RWPE2 (cell line): ENCODE results near the gene CDH4.

Source experiments
- ATAC-seq: fragments of 200-7000 bp; cut with Tn5 transposase; 3 replicates; pipeline ENCODE4 v1.9.1; 2021; ENCODE audit warnings: low read depth
- DNase-seq: peaks from one replicate; pipeline ENCODE4 v3.0.0-alpha.2; 2020; ENCODE audit warnings: low spot score
- H3K27ac ChIP-seq: fragments of 450-650 bp; 2 replicates; pipeline ENCODE4 v1.5.1; 2017; ENCODE audit warnings: mild to moderate bottlenecking; ENCODE audit not compliant: poor library complexity, severe bottlenecking
- H3K27me3 ChIP-seq: fragments of 250-450 bp; sonication (Bioruptor Pico); 2 replicates; pipeline ENCODE4 v1.5.1; 2021; ENCODE audit warnings: mild to moderate bottlenecking, moderate library complexity; ENCODE audit not compliant: insufficient read depth, poor library complexity, severe bottlenecking
- H3K36me3 ChIP-seq: fragments of 250-450 bp; sonication (Bioruptor Pico); 2 replicates; pipeline ENCODE4 v1.5.1; 2020; ENCODE audit warnings: low read depth, mild to moderate bottlenecking, moderate library complexity
- H3K4me1 ChIP-seq: fragments of 250-450 bp; sonication (Bioruptor Pico); 2 replicates; pipeline ENCODE4 v1.5.1; 2021; ENCODE audit warnings: mild to moderate bottlenecking, moderate library complexity; ENCODE audit not compliant: insufficient read depth, poor library complexity, severe bottlenecking
- H3K4me3 ChIP-seq: fragments of 250-450 bp; sonication (Bioruptor Pico); 2 replicates; pipeline ENCODE4 v1.5.1; 2021; ENCODE audit warnings: mild to moderate bottlenecking, moderate library complexity; ENCODE audit not compliant: severe bottlenecking
- H3K9me3 ChIP-seq: fragments of 250-450 bp; sonication (Bioruptor Pico); 2 replicates; pipeline ENCODE4 v1.5.1; 2021; ENCODE audit warnings: mild to moderate bottlenecking, moderate library complexity; ENCODE audit not compliant: severe bottlenecking
- CTCF ChIP-seq: fragments of 450-650 bp; IDR thresholded peaks from one replicate; pipeline ENCODE4 v1.5.1; 2017; ENCODE audit warnings: mild to moderate bottlenecking, moderate library complexity; ENCODE audit not compliant: poor library complexity, severe bottlenecking

CDH4 gene

GRCh38 chr20:61763740-61764400, 511.8 kb downstream of the CDH4 start:
- H3K36me3 ChIP-seq = no peaks in the 10 kb centered on the region
- peak; percentile 77 for DNase-seq
- no peaks in the 10 kb centered on the region for H3K4me1 ChIP-seq
- no peaks in the 10 kb centered on the region for H3K27me3 ChIP-seq
- no peak overlapping the region for H3K27ac ChIP-seq
- ATAC-seq = no peak
- H3K9me3 ChIP-seq = no peaks in the 10 kb centered on the region
- no peak for TF ChIP-seq CTCF
- no peak overlapping the region for H3K4me3 ChIP-seq

DNA sequence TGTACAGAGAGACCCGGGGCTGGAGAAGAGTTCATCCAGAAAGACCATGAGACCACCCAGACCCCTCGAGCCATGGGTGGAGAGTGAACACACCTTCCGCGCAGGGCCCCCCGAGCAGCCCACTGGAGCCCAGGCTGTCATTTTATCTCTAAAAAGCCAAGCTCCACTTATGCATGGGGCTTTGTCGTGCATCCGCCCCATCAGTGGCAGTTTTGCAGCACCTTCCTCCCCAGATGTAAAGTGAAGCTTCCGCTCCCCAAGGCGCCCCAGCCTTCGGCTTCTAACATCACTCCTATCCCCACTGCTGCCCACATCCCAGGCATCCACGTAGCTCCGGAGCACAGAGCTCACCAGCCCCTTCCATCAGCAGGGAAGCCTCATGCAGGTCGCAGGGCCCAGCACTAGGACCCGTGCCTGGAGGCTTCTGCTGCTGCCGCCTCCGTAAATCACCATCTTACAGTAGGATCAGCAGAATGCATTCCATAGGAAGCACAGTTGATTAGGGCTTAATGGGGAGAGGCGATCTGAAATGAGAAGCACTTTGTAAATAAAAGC, 512.5 kb downstream of the CDH4 start:
- no peaks in the 10 kb centered on the region for H3K36me3 ChIP-seq
- H3K27ac ChIP-seq = no peak overlapping the region
- H3K4me1 ChIP-seq = no peaks in the 10 kb centered on the region
- H3K4me3 ChIP-seq = no peak overlapping the region
- peak; percentile 78 for DNase-seq
- H3K27me3 ChIP-seq = no peaks in the 10 kb centered on the region
- TF ChIP-seq CTCF = no peak
- H3K9me3 ChIP-seq = no peaks in the 10 kb centered on the region
- ATAC-seq = no peak

DNA sequence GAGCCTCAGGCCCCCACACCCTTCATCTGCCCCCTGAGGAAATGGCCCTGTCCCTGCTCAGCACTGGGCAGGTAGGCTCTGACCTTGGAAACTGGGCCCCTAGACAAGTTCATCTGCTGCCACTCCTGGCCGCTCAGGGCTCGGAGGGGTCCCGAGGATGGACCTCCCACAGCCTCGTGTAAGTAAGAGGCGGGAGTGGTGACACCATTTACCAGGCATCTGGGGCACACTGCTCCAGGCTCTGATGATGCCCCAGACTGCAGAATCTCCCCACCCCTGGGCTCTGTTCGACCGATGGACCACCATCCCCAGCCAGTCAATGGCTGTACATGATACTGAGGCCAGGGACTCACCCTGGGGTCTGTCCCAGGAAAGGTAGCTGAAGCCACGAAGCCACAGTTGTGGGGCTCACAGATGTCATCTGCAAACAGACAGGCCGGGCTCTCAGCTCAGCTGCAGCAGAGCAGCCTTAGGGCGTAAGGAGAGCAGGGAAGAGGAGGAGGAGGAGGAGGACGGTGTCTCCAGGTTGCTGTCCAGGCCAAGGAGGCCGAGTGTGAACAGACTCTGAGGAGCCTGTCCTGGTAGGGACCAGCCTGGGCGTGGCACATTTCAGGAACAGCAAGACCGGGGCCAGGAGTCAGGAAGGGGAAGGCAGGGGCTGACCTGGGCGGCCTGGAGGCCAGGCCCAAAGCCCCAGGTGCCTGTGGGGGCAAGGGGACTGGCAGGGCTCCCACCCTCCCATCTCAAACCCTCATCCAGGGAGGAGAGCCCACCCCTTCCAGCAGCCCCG, 513.2 kb downstream of the CDH4 start:
- TF ChIP-seq CTCF = no peak
- DNase-seq (peak; percentile 85), ATAC-seq (no peak)
- H3K9me3 ChIP-seq = no peaks in the 10 kb centered on the region
- no peak overlapping the region for H3K4me3 ChIP-seq
- no peaks in the 10 kb centered on the region for H3K27me3 ChIP-seq
- no peak overlapping the region for H3K27ac ChIP-seq
- no peaks in the 10 kb centered on the region for H3K4me1 ChIP-seq
- H3K36me3 ChIP-seq = no peaks in the 10 kb centered on the region

GRCh38 chr20:61765871-61766654, 514.0 kb downstream of the CDH4 start:
- no peaks in the 10 kb centered on the region for H3K36me3 ChIP-seq
- DNase-seq (peak; percentile 75), ATAC-seq (0 out of 3 replicates have a peak, but pooled peaks have one; percentile 13)
- H3K4me3 ChIP-seq = no peak overlapping the region
- no peak for TF ChIP-seq CTCF
- no peaks in the 10 kb centered on the region for H3K9me3 ChIP-seq
- no peak overlapping the region for H3K27ac ChIP-seq
- no peaks in the 10 kb centered on the region for H3K27me3 ChIP-seq
- H3K4me1 ChIP-seq = no peaks in the 10 kb centered on the region
